Loucy (cell line): ENCODE measurements around the gene KIF26A.

ENCODE experiments used
- EZH2phosphoT487 ChIP-seq: fragments of 200-600 bp; IDR thresholded peaks from 2 replicates; pipeline ENCODE4 v1.6.1; 2018; ENCODE audit warnings: antibody characterized with exemption, mild to moderate bottlenecking, moderate library complexity, borderline replicate concordance
- TF ChIP-seq, protein P1 (sequence below): fragments of 200-600 bp; sonication (generic); conservative IDR thresholded peaks from 2 replicates; pipeline ENCODE4 v1.5.1; 2014; ENCODE audit warnings: mild to moderate bottlenecking, antibody characterized with exemption, low read length

- TF ChIP-seq, protein P1, sequence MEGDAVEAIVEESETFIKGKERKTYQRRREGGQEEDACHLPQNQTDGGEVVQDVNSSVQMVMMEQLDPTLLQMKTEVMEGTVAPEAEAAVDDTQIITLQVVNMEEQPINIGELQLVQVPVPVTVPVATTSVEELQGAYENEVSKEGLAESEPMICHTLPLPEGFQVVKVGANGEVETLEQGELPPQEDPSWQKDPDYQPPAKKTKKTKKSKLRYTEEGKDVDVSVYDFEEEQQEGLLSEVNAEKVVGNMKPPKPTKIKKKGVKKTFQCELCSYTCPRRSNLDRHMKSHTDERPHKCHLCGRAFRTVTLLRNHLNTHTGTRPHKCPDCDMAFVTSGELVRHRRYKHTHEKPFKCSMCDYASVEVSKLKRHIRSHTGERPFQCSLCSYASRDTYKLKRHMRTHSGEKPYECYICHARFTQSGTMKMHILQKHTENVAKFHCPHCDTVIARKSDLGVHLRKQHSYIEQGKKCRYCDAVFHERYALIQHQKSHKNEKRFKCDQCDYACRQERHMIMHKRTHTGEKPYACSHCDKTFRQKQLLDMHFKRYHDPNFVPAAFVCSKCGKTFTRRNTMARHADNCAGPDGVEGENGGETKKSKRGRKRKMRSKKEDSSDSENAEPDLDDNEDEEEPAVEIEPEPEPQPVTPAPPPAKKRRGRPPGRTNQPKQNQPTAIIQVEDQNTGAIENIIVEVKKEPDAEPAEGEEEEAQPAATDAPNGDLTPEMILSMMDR, result peak; percentile 73
- TF ChIP-seq EZH2phosphoT487, result no peak
Measured at GRCh38 chr14:104130974-104131651, 7.3 kb upstream of the KIF26A start.
